Subcutaneous adipose tissue (tissue), 4 donors: ENCODE data around the gene PHF14. TPM values are rescaled to one million over a fixed set of nuclear protein-coding genes. Genes with fewer than 3 reads are reported as not detected.

Experiments used
- total RNA-seq, 4 donors: library from RNA; depleted of rRNA; stranded (reverse); fragments of >200 nt; gene quantifications; one replicate each; pipeline ENCODE4 v1.1.0, GENCODE V29; 2016
- TF ChIP-seq, protein P1 (sequence below): fragments of 450-650 bp; IDR thresholded peaks from one replicate; pipeline ENCODE4 v1.5.1; 2016; ENCODE audit warnings: low read depth, mild to moderate bottlenecking, control low read depth, antibody characterized with exemption, moderate library complexity

Gene PHF14
- total RNA-seq, 4 donors from 2014 or later: 39.9 to 51.7 (median 42.9) TPM

GRCh38 chr7:11026452-11027359 lies 53.0 kb downstream of the PHF14 start:
- TF ChIP-seq, protein P1, sequence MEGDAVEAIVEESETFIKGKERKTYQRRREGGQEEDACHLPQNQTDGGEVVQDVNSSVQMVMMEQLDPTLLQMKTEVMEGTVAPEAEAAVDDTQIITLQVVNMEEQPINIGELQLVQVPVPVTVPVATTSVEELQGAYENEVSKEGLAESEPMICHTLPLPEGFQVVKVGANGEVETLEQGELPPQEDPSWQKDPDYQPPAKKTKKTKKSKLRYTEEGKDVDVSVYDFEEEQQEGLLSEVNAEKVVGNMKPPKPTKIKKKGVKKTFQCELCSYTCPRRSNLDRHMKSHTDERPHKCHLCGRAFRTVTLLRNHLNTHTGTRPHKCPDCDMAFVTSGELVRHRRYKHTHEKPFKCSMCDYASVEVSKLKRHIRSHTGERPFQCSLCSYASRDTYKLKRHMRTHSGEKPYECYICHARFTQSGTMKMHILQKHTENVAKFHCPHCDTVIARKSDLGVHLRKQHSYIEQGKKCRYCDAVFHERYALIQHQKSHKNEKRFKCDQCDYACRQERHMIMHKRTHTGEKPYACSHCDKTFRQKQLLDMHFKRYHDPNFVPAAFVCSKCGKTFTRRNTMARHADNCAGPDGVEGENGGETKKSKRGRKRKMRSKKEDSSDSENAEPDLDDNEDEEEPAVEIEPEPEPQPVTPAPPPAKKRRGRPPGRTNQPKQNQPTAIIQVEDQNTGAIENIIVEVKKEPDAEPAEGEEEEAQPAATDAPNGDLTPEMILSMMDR: no peak

- TF ChIP-seq, protein P1: no peak
These were observed 62.0 kb downstream of the PHF14 start for GRCh38 chr7:11035661-11036060.

GRCh38 chr7:11039974-11040373 lies 66.3 kb downstream of the PHF14 start:
- TF ChIP-seq, protein P1: no peak

- TF ChIP-seq, protein P1: no peak
These were observed 80.4 kb downstream of the PHF14 start for GRCh38 chr7:11054033-11054432.

- TF ChIP-seq, protein P1: no peak
These were observed 87.2 kb downstream of the PHF14 start for GRCh38 chr7:11060893-11061292.

DNA sequence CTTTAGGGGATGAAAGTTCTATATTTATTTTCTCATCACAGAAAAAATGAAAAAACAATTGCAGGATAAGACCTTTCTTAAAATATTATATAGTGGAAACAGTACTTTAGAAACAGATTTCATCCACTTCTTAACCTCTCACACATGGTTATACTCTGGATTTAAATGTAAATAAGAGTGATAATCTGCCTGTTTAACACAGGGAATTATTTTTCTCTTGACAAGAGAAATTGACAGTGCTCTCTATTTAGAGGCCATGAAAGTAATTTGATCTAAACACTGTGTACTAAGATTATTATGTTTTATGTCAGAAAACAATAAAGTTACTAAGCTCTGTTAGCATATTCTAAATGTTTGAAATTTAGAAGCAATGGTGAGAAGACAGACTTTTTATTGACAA lies 88.4 kb downstream of the PHF14 start:
- TF ChIP-seq, protein P1: no peak

GRCh38 chr7:11069591-11069990 lies 95.9 kb downstream of the PHF14 start:
- TF ChIP-seq, protein P1: no peak
